GM10248 (cell line): Measurements from ENCODE around the gene RBM47.

ENCODE experiments used
- CTCF ChIA-PET: fragments of 300-600 bp; sonication (Branson Sonifier 250); formaldehyde crosslinking; extraction: SDS; loops from one replicate; lab custom pipeline; 2021; ENCODE audit warnings: antibody characterized with exemption; lab: Yijun Ruan, JAX
- POLR2A ChIA-PET: fragments of 350-650 bp; sonication (Branson Sonifier 250); formaldehyde crosslinking; extraction: SDS; loops from one replicate; lab custom pipeline; 2020; ENCODE audit warnings: antibody characterized with exemption; lab: Yijun Ruan, JAX
- DNase-seq: peaks from one replicate; pipeline ENCODE4 v3.0.0; 2012; ENCODE audit errors: extremely low spot score
- TF ChIP-seq, protein P1 (sequence below): IDR thresholded peaks from 2 replicates; pipeline ENCODE4 v1.5.1; 2012; ENCODE audit warnings: mild to moderate bottlenecking, low read depth; ENCODE audit errors: extremely low read depth, missing control alignments, control extremely low read depth

RBM47 gene

DNA sequence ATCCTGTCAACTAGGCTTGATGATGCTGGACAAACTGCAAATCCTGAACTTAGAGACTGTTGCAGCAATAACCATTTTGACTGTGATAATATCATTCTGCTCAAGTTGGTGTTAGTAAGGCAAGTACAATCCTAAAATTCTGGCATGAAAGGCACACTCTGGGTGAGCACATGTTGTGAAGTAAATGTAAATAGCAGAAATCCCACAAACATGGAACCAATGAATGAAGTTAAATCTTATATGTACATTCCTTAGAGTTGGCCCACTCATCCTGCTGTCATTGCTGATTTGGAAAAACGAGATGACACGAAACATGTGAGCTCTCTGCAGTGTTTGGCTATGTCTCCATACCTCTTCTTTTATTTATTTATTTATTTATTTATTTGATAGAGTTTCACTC is 21.0 kb downstream of the RBM47 start:
- CTCF ChIA-PET, result interaction anchor here (1.4 kb wide), 1 partner anchor 13 kb away, joined by 5 read pairs; no protein-coding TSS in a partner anchor
- TF ChIP-seq, protein P1, sequence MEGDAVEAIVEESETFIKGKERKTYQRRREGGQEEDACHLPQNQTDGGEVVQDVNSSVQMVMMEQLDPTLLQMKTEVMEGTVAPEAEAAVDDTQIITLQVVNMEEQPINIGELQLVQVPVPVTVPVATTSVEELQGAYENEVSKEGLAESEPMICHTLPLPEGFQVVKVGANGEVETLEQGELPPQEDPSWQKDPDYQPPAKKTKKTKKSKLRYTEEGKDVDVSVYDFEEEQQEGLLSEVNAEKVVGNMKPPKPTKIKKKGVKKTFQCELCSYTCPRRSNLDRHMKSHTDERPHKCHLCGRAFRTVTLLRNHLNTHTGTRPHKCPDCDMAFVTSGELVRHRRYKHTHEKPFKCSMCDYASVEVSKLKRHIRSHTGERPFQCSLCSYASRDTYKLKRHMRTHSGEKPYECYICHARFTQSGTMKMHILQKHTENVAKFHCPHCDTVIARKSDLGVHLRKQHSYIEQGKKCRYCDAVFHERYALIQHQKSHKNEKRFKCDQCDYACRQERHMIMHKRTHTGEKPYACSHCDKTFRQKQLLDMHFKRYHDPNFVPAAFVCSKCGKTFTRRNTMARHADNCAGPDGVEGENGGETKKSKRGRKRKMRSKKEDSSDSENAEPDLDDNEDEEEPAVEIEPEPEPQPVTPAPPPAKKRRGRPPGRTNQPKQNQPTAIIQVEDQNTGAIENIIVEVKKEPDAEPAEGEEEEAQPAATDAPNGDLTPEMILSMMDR, result no peak
- DNase-seq, result no peak
- POLR2A ChIA-PET, result no interaction called here

DNA sequence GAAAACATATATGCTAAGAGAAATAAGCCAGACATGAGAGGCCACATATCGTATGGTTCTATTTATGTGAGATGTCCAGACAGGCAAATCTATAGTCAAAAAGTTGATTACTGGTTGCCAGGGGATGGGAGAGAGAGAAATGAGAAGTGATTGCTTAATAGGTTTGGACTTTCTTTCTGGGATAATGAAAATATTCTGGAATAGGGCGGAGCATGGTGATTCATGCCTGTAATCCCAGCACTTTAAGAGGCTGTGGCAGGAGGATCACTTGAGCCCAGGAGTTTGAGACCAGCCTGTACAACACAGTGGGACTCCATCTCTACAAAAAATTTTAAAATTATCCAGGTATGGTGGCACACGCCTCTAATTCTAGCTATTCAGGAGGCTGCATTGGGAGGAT is 22.4 kb downstream of the RBM47 start:
- DNase-seq, result no peak
- ChIA-PET POLR2A (no interaction called here), CTCF (no interaction called here)
- TF ChIP-seq, protein P1, result no peak

DNA sequence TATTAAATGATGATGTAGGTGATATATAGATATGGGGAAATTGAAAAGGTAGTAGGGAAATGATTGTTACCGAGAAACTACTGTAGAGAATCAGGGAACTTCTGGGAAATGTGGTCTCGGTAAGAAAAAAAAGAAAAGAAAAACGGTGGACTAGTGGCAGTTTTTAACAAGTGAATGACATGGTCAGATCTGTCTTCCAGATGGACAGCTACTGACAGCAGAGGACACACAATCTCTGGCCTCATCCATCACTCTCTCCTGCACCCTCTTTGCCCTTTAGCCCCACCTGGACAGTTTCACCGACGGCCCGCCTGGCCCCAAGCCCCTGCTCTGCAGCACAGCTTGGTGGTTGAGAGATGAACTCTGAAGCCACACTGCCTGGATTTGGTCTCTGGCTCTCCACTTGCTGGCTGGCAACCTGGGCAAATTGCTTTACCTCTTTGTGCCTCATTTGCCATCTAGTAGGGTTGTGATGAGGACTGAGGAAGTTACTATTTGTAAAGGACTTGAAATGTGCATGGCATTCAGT is 23.4 kb downstream of the RBM47 start:
- TF ChIP-seq, protein P1, result no peak
- CTCF ChIA-PET, result no interaction called here
- POLR2A ChIA-PET, result no interaction called here
- DNase-seq, result no peak

DNA sequence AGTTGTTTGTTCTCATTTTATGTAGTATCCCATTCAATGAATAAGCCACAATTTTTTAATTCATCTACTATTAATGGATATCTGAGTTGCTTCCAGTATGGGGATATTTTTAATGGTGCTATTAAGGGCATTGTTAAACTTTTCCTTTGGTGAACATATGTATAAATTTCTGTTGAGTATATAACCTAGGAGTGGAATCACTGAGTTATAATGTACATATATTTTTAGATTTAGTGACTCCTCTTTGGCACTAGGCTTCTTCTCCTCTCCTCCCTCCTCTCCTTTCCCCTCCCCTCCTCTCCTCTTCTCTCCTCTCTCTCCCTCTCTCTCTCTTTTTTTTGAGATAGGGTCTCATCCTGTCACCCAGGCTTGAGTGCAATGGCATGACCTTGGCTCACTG is 26.4 kb downstream of the RBM47 start:
- CTCF ChIA-PET, result interaction anchor here (0.9 to 1.5 kb wide), 2 partner anchors 10 to 68 kb away, joined by 3 to 4 read pairs; no protein-coding TSS in a partner anchor
- POLR2A ChIA-PET, result no interaction called here
- DNase-seq, result no peak
- TF ChIP-seq, protein P1, result no peak

DNA sequence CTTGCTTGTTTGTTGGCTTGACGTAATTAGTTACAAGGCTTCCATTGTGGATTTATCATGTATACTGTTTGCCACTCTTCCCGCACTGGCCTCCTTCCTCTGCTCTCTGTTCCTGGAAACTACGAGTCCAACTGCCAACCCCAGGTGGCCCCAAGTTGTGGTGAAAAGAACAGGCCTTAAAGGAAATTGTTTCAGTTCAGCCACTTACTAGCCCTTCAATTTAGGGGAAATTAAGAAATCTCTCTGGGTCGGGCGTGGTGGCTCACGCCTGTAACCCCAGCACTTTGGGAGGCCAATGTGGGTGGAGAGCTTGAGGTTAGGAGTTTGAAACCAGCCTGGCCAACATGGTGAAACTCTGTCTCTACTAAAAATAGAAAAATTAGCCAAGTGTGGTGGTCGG is 28.0 kb downstream of the RBM47 start:
- TF ChIP-seq, protein P1, result no peak
- CTCF ChIA-PET, result interaction anchor here (0.9 to 1.5 kb wide), 2 partner anchors 11 to 13 kb away, joined by 3 to 4 read pairs; no protein-coding TSS in a partner anchor
- no peak for DNase-seq
- POLR2A ChIA-PET, result no interaction called here

DNA sequence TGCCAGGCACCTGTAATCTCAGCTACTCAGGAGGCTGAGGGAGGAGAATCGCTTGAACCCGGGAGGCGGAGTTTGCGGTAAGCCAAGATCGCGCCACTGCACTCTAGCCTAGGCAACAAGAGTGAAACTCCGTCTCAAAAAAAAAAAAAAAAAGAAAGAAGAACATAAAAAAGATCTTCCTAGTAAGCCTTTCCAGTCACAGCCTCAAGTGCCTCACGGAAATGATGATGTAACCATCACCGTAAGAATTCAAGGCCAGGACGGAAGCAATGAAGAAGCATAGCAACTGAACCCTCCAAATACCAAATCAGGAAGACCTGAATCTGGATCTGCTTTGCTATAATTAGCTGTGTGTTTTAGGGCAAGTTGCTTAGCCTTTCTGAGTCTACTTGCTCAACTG is 28.8 kb downstream of the RBM47 start:
- ChIA-PET POLR2A (no interaction called here), CTCF (interaction anchor here (0.9 kb wide), 1 partner anchor 12 kb away, joined by 3 read pairs; no protein-coding TSS in a partner anchor)
- TF ChIP-seq, protein P1, result no peak
- DNase-seq, result no peak

DNA sequence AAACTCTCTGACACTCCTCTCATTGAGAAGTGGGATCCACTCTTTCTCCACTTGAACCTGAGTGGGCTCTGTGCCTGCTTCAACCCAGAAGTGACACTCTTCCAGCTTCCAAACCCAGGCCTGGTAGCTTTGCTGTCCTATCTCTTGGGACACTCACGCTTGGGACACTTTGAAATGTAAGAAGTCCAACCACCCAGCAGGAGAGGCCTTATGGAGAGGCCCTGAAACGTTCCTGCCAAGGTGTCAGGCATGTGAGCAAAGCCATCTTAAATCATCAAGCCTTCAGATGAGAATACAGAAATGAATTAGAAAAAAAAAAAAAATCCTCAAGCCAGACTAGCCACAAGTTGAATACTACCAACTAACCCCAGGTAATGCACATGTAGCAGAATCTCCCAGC is 30.2 kb downstream of the RBM47 start:
- TF ChIP-seq, protein P1, result no peak
- no peak for DNase-seq
- ChIA-PET CTCF (no interaction called here), POLR2A (no interaction called here)
